HG03520 (cell line): ENCODE results near the gene CNPY4.

Experiments
- ATAC-seq: cut with Tn5 transposase; IDR thresholded peaks from one replicate; pipeline ENCODE4 v1.9.1; 2021; ENCODE audit warnings: mild to moderate bottlenecking, moderate library complexity; ENCODE audit not compliant: unreplicated experiment

The CNPY4 gene

DNA sequence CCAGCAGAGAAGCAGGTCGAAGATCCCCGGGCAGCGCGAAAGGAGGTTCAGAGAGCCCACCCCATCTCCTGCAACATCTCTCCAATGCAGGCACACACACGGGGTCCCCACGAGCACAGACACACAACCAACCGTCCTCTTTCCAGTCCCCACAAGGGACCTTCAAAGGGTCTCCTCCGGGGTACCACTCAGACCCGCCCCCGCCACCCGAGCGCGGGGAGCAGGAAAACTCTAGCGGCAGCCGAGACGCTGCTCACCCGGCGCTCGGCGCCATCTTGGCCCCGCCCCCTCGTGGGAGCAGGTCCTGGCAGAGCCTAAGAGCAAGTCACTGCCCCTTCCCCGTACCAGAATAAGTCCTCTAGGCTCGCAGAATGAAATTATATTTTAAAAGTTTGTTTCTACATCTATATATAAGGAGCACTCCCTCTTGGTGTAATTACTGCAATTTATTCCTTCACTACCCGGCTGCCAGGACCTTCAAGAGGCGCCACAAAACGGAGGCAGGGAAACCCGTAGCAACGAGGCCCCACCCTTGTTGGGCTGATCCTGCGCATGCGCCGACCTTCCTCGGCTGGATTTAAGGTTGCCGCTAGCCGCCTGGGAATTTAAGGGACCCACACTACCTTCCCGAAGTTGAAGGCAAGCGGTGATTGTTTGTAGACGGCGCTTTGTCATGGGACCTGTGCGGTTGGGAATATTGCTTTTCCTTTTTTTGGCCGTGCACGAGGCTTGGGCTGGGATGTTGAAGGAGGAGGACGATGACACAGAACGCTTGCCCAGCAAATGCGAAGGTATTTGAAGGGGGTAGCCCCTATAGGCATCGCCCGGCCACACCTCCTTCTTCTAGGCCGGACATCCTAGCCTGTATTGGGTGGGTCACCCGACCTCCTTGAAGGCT, at the start of gene CNPY4, which contains the start of gene TAF6:
CNPY4 (plus strand) TSS at position 563 of the 898 bp plus-strand sequence; CDS start at position 674, 111 bp downstream.
TAF6 (minus strand) TSS at position 287 of the 898 bp plus-strand sequence. CDS start 5,149 bp downstream, outside the sequence.
- peak; percentile 66 for ATAC-seq

- ATAC-seq: no peak
Measured at GRCh38 chr7:100069991-100070390, 49.4 kb upstream of the CNPY4 start.

- no peak for ATAC-seq
Measured at GRCh38 chr7:100071018-100071723, 48.3 kb upstream of the CNPY4 start.

- no peak for ATAC-seq
Measured at GRCh38 chr7:100072462-100072861, 47.0 kb upstream of the CNPY4 start.

DNA sequence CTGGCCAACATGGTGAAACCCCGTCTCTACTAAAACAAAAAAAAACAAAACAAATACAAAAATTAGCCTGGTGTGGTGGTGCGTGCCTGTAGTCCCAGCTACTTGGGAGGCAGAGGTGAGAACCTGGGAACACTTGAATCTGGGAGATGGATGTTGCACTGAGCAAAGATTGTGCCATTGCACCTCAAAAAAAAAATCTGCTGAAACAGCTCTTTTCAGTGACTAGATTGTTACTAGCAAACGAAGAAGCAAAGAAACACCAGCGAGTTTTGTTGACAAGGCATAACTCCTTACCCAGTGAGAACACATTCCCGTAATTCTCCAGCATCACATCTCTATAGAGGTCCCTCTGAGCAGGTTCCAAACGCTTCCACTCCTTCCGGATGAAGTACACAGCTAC, 44.6 kb upstream of the CNPY4 start:
- ATAC-seq: no peak

- ATAC-seq: no peak
Measured at GRCh38 chr7:100075418-100075817, 44.0 kb upstream of the CNPY4 start.

- no peak for ATAC-seq
Measured at GRCh38 chr7:100077205-100077604, 42.2 kb upstream of the CNPY4 start.

- no peak for ATAC-seq
Measured at GRCh38 chr7:100079024-100079560, 40.3 kb upstream of the CNPY4 start.

DNA sequence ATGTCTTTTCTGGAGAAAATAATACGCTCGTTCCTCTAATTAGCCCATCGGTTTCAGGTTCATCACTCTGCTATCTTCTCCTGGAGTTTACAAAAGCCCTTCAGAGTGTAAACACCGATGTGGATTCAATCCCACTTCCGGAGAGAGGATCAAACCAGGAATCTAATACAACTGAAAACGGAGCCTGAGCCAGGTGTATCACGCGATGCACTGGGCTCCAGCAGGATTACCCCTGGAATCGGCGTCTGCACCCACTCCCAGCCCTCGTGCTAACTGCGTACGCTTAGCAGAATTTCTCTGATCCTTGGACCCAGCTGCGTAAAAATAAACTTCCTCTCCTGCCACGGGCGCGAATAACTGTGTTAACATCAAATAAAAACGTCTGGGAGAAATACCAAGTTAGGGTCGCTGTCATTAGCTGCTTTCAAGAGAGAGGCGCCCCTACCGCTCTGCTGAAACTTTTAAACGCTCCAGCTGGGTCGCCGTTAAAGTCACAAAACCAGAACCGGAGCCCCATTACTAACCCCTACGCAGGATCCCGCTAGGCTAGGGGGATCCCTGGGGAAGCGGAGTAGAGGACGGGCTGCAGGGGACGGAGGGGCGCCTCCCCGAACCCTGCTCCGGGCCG, 38.4 kb upstream of the CNPY4 start:
- ATAC-seq: peak; percentile 16

DNA sequence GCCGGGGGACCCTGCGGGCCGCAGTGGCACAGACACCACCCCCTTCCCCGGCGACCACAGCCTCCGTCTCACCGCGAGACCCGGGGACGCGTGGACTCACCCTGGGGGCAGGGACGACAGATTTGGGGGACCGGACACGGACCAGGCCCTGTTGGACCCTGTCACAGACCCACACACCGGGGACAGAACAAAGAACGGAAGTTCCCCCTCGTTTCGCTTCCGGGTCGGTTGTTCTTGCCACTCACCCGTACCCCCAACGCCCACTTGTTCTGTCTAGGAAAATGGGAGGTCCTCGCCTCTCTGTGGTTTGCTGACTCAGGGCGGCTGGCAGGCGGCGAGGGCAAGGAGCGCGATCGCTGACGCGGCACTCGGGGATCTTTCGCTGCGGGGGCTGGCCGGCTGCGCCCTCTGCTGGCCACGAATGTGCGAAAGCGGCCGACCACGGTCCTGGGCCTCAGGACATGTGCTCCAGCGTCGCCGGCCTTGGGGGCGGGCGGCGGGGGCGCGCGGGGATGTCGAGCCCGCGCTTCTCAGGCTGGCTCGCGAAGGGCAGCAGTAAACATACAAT, 37.8 kb upstream of the CNPY4 start, which contains the start of gene ZNF3:
ZNF3 (minus strand) TSS at position 189 of the 568 bp plus-strand sequence. CDS start 4,366 bp downstream, outside the sequence.
- peak; percentile 80 for ATAC-seq

GRCh38 chr7:100082978-100083377, 36.5 kb upstream of the CNPY4 start:
- no peak for ATAC-seq

DNA sequence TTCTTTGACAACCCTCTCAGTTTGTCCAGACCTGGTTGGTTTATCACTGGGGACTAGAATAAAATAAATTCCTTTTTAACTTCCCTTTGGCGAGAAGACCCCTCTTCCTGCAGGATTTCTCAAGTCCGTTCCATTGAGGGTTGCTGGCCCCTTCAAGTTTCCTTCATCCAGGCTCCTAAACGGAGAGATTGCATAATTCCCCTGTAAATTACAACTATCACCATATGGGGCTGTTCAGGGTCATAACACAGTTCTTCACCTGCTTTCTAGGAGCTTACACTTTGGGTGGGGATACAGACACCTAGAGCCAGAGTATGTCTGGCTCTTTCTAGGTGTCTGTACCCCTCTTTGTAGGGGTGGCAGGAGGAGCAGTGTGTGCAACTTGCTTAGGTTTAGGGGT, 33.9 kb upstream of the CNPY4 start:
- ATAC-seq: no peak

- ATAC-seq: no peak
Measured at GRCh38 chr7:100087055-100087750, 32.2 kb upstream of the CNPY4 start.

GRCh38 chr7:100088095-100088620, 31.3 kb upstream of the CNPY4 start:
- ATAC-seq: no peak

GRCh38 chr7:100088621-100089457, 30.6 kb upstream of the CNPY4 start, which contains the start of gene COPS6:
Gene COPS6 (plus strand): TSS chr7:100088969. CDS start chr7:100088991, 22 bp downstream.
- no peak for ATAC-seq

- no peak for ATAC-seq
Measured at GRCh38 chr7:100089458-100090196, 29.8 kb upstream of the CNPY4 start.

DNA sequence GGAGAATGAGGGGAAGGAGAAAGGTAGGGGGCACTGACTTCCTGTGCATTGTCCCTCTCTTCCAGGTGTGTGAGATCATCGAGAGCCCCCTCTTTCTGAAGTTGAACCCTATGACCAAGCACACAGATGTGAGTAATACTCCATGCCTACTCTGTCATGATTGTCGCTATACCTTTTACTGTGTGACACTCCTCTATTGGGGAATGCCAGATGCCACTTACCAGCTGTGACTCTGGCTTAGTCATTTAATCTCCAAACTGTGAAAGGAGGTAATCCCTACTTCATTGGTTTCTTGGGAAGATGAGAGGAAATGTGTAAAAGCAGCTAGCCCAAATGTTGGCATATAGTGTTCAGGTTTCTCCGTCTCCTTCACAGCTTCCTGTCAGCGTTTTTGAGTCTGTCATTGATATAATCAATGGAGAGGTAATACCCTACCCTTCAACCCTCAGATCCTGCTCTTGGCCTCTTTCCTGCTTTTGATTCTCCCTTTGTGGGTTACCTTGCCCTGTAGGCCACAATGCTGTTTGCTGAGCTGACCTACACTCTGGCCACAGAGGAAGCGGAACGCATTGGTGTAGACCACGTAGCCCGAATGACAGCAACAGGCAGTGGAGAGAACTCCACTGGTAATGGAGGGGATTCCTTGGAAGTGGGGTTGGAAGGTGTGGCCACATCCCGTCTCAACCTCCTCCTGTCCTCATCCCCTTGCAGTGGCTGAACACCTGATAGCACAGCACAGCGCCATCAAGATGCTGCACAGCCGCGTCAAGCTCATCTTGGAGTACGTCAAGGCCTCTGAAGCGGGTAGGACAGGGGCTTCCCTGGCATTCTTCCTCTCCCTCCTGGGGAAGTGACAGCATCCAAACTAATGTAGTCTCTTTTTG, 28.7 kb upstream of the CNPY4 start:
- ATAC-seq: no peak
